T-helper 2 cell treated with Interferon-gamma antibody and Interleukin-4, amounts not matched to agents 100 ng/mL and 5 ng/mL, for 36 hours (primary cell): ENCODE results near the gene SEMA3G. TPM values are rescaled to one million over a fixed set of nuclear protein-coding genes. Genes with fewer than 3 reads are reported as not detected.

Experiments
- intact Hi-C: fragments of 100-400 bp; cut with micrococcal nuclease; formaldehyde crosslinking; loops from one replicate; pipeline ENCODE4 v1.15.1; 2023
- total RNA-seq: library from RNA; stranded (reverse); gene quantifications from 2 replicates; pipeline ENCODE4 v1.2.3, GENCODE V29; 2022

The SEMA3G gene
- total RNA-seq, 1 donor from 2014 or later, result 0.16 TPM

- intact Hi-C loops, result no loop called here
Observed at GRCh38 chr3:52440671-52441070, 4.2 kb downstream of the SEMA3G start.

GRCh38 chr3:52440249-52440551 is 4.7 kb downstream of the SEMA3G start:
- intact Hi-C loops, result no loop called here

GRCh38 chr3:52439426-52440248 is 5.3 kb downstream of the SEMA3G start:
- intact Hi-C loops, result no loop called here

GRCh38 chr3:52438579-52439425 is 6.1 kb downstream of the SEMA3G start:
- intact Hi-C loops, result no loop called here

GRCh38 chr3:52438104-52438376 is 6.9 kb downstream of the SEMA3G start:
- intact Hi-C loops, result no loop called here

- intact Hi-C loops, result no loop called here
Observed at GRCh38 chr3:52437326-52438103, 7.4 kb downstream of the SEMA3G start.

- intact Hi-C loops, result no loop called here
Observed at GRCh38 chr3:52436500-52437149, 8.3 kb downstream of the SEMA3G start.

GRCh38 chr3:52435246-52436101 is 9.4 kb downstream of the SEMA3G start:
- intact Hi-C loops, result no loop called here

GRCh38 chr3:52434491-52435115 is 10.3 kb downstream of the SEMA3G start:
- intact Hi-C loops, result no loop called here

GRCh38 chr3:52433996-52434479 is 10.9 kb downstream of the SEMA3G start:
- intact Hi-C loops, result no loop called here

GRCh38 chr3:52433328-52433995 is 11.4 kb downstream of the SEMA3G start:
- intact Hi-C loops, result no loop called here

- intact Hi-C loops, result no loop called here
Observed at GRCh38 chr3:52432691-52433141, 12.2 kb downstream of the SEMA3G start.

GRCh38 chr3:52432225-52432624 is 12.7 kb downstream of the SEMA3G start:
- intact Hi-C loops, result no loop called here

- intact Hi-C loops, result no loop called here
Observed at GRCh38 chr3:52431459-52432223, 13.3 kb downstream of the SEMA3G start.

- intact Hi-C loops, result no loop called here
Observed at GRCh38 chr3:52430416-52430810, 14.5 kb downstream of the SEMA3G start.

GRCh38 chr3:52429779-52430415 is 15.0 kb downstream of the SEMA3G start:
- intact Hi-C loops, result no loop called here

- intact Hi-C loops, result no loop called here
Observed at GRCh38 chr3:52429031-52429430, 15.9 kb downstream of the SEMA3G start.
